Activated CD4-positive, alpha-beta T cell treated with anti-CD3 and anti-CD28 coated beads for 48 hours (primary cell): Measurements from ENCODE around the gene TPSAB1.
"Not testable (repeated sequence)": the region's sequence is repeated elsewhere in the genome, so short reads cannot be mapped to it uniquely, and the experiment has no call there.

Experiments
- DNase-seq: peaks from one replicate; pipeline ENCODE4 v3.0.0-alpha.2; 2020

The TPSAB1 gene

GRCh38 chr16:1225051-1225451 is 15.5 kb upstream of the TPSAB1 start, which contains the start of gene TPSG1:
Gene TPSG1, minus strand, starts transcription at chr16:1225268. Its CDS starts 16 bp downstream, at chr16:1225252.
- DNase-seq, result no peak

- not testable (repeated sequence) for DNase-seq
Observed at GRCh38 chr16:1225728-1226311, 14.7 kb upstream of the TPSAB1 start.

GRCh38 chr16:1226692-1227091 is 13.8 kb upstream of the TPSAB1 start:
- not testable (repeated sequence) for DNase-seq

- not testable (repeated sequence) for DNase-seq
Observed at GRCh38 chr16:1228227-1228626, 12.3 kb upstream of the TPSAB1 start.

GRCh38 chr16:1229476-1229875 is 11.0 kb upstream of the TPSAB1 start:
- not testable (repeated sequence) for DNase-seq

GRCh38 chr16:1230084-1230470 is 10.4 kb upstream of the TPSAB1 start, which contains the start of gene TPSB2:
Gene TPSB2, minus strand, starts transcription at chr16:1230184. Its CDS starts 233 bp downstream, at chr16:1229951.
- DNase-seq, result not testable (repeated sequence)

GRCh38 chr16:1230471-1231212 is 9.9 kb upstream of the TPSAB1 start:
- not testable (repeated sequence) for DNase-seq

GRCh38 chr16:1231301-1231700 is 9.2 kb upstream of the TPSAB1 start:
- DNase-seq, result not testable (repeated sequence)

- DNase-seq, result not testable (repeated sequence)
Observed at GRCh38 chr16:1232049-1232748, 8.3 kb upstream of the TPSAB1 start.

- not testable (repeated sequence) for DNase-seq
Observed at GRCh38 chr16:1236659-1237058, 3.8 kb upstream of the TPSAB1 start.

GRCh38 chr16:1237990-1238389 is 2.5 kb upstream of the TPSAB1 start:
- DNase-seq, result no peak

- DNase-seq, result not testable (repeated sequence)
Observed at GRCh38 chr16:1238909-1239308, 1.6 kb upstream of the TPSAB1 start.

- DNase-seq, result not testable (repeated sequence)
Observed at GRCh38 chr16:1239575-1239974, 930 bp upstream of the TPSAB1 start.

- DNase-seq, result not testable (repeated sequence)
Observed at GRCh38 chr16:1241081-1241480, 576 bp downstream of the TPSAB1 start.

GRCh38 chr16:1243363-1243762 is 2.9 kb downstream of the TPSAB1 start:
- DNase-seq, result not testable (repeated sequence)

- not testable (repeated sequence) for DNase-seq
Observed at GRCh38 chr16:1243907-1244850, 3.7 kb downstream of the TPSAB1 start.

GRCh38 chr16:1244881-1245280 is 4.4 kb downstream of the TPSAB1 start:
- DNase-seq, result no peak

- no peak for DNase-seq
Observed at GRCh38 chr16:1245452-1246020, 5.0 kb downstream of the TPSAB1 start.

- not testable (repeated sequence) for DNase-seq
Observed at GRCh38 chr16:1247903-1248537, 7.5 kb downstream of the TPSAB1 start.

- not testable (repeated sequence) for DNase-seq
Observed at GRCh38 chr16:1249031-1249755, 8.7 kb downstream of the TPSAB1 start.
